HepG2 (cell line): ENCODE data around the gene TTBK2. TPM values are rescaled to one million over a fixed set of nuclear protein-coding genes. Genes with fewer than 3 reads are reported as not detected.

Experiments used
- DR1 ChIP-seq: sonication (generic); formaldehyde crosslinking; IDR thresholded peaks from 2 replicates; pipeline ENCODE4 v1.8.0; 2021; ENCODE audit warnings: mild to moderate bottlenecking, missing genetic modification reagents, inconsistent platforms
- ESRRA ChIP-seq: sonication (generic); formaldehyde crosslinking; IDR thresholded peaks from 2 replicates; pipeline ENCODE4 v1.5.1; 2020; ENCODE audit warnings: mild to moderate bottlenecking, low read depth, missing genetic modification reagents
- KDM5A ChIP-seq: fragments of 200-600 bp; sonication (generic); IDR thresholded peaks from 2 replicates; pipeline ENCODE4 v1.7.0; 2018; ENCODE audit warnings: antibody characterized with exemption, mild to moderate bottlenecking, low read length, borderline replicate concordance
- LCORL ChIP-seq, 2 experiments: fragments of 450-650 bp in 1 of 2; sonication (generic) in 1 of 2; formaldehyde crosslinking in 1 of 2; IDR thresholded peaks; 2 replicates each; pipeline versions ENCODE4 v1.5.0 to v1.6.1; 2017 to 2020; ENCODE audit warnings: antibody characterized with exemption in 1 of 2, missing genetic modification reagents in 1 of 2
- MATR3 ChIP-seq: sonication (generic); formaldehyde crosslinking; IDR thresholded peaks from 2 replicates; pipeline ENCODE4 v1.4.0; 2020; ENCODE audit warnings: missing genetic modification reagents
- MED13 ChIP-seq: sonication (generic); formaldehyde crosslinking; IDR thresholded peaks from 2 replicates; pipeline ENCODE4 v1.5.0; 2020; ENCODE audit warnings: missing genetic modification reagents
- TGIF2 ChIP-seq: IDR thresholded peaks from 2 replicates; pipeline ENCODE4 v1.6.1; 2016; ENCODE audit warnings: control low read depth, missing compliant biosample characterization
- ZBTB20 ChIP-seq: sonication (generic); formaldehyde crosslinking; IDR thresholded peaks from 2 replicates; pipeline ENCODE4 v1.8.1; 2023; ENCODE audit warnings: missing genetic modification reagents, low read depth, mild to moderate bottlenecking, borderline replicate concordance
- ZFX ChIP-seq: sonication (generic); formaldehyde crosslinking; IDR thresholded peaks from 2 replicates; pipeline ENCODE4 v1.4.0; 2020; ENCODE audit warnings: mild to moderate bottlenecking, low read depth, missing genetic modification reagents, moderate library complexity
- ZNF160 ChIP-seq: sonication (generic); formaldehyde crosslinking; IDR thresholded peaks from 2 replicates; pipeline ENCODE4 v1.8.0; 2022; ENCODE audit warnings: mild to moderate bottlenecking, inconsistent platforms, missing genetic modification reagents
- ZNF205 ChIP-seq: IDR thresholded peaks from 2 replicates; pipeline ENCODE4 v1.6.1; 2018; ENCODE audit warnings: missing biosample characterization, missing genetic modification reagents
- ZNF282 ChIP-seq: fragments of 450-650 bp; IDR thresholded peaks from 2 replicates; pipeline ENCODE4 v1.6.1; 2018; ENCODE audit not compliant: partially characterized antibody
- ZNF441 ChIP-seq: sonication (generic); formaldehyde crosslinking; IDR thresholded peaks from 2 replicates; pipeline ENCODE4 v1.7.0; 2021; ENCODE audit warnings: missing genetic modification reagents, borderline replicate concordance
- ZNF720 ChIP-seq: sonication (generic); formaldehyde crosslinking; IDR thresholded peaks from 2 replicates; pipeline ENCODE4 v1.4.0; 2020; ENCODE audit warnings: missing genetic modification reagents
- ZNF816 ChIP-seq: sonication (generic); formaldehyde crosslinking; IDR thresholded peaks from 2 replicates; pipeline ENCODE4 v1.8.0; 2022; ENCODE audit warnings: missing genetic modification reagents, mild to moderate bottlenecking, borderline replicate concordance
- ZSCAN21 ChIP-seq: sonication (generic); formaldehyde crosslinking; IDR thresholded peaks from 2 replicates; pipeline ENCODE4 v1.8.0; 2022; ENCODE audit warnings: mild to moderate bottlenecking, missing genetic modification reagents, moderate library complexity, borderline replicate concordance
- ZZZ3 ChIP-seq: sonication (generic); formaldehyde crosslinking; IDR thresholded peaks from 2 replicates; pipeline ENCODE4 v1.4.0; 2020; ENCODE audit warnings: missing genetic modification reagents, mild to moderate bottlenecking, borderline replicate concordance
- polyA plus RNA-seq, 8 experiments: library from polyadenylated mRNA; depleted of rRNA in 3 of 8; stranded (reverse) in 7 of 8; unstranded in 1 of 8; fragments of >200 nt; fragmentation: Illumina TruSeq in 4 of 8; extraction: Trizol in 4 of 8; gene quantifications; 2 replicates each; pipeline versions ENCODE4 v1.2.1 to v1.2.3, GENCODE V29; 2011 to 2016; ENCODE audit warnings: low read depth in 4 of 8, missing spikeins in 1 of 8, mixed read lengths in 1 of 8; ENCODE audit not compliant: insufficient read depth in 1 of 8
- total RNA-seq, 5 experiments: library from RNA; depleted of rRNA; stranded (reverse); fragments of >200 nt; fragmentation: Illumina TruSeq; extraction: Trizol; gene quantifications; 2 replicates each; pipeline ENCODE4 v1.2.3, GENCODE V29; 2016; ENCODE audit warnings: low read depth in 1 of 5
- TF ChIP-seq, protein P1 (sequence below), 2 experiments: sonication (generic) in 1 of 2; formaldehyde crosslinking in 1 of 2; IDR thresholded peaks; 2 replicates each; pipeline versions ENCODE4 v1.4.0 to v1.6.1; 2016 to 2020; ENCODE audit warnings: borderline replicate concordance in 1 of 2, low read depth in 1 of 2, mild to moderate bottlenecking in 1 of 2, missing genetic modification reagents in 1 of 2
- TF ChIP-seq, protein P2 (sequence below): sonication (generic); formaldehyde crosslinking; IDR thresholded peaks from 2 replicates; pipeline ENCODE4 v1.4.0; 2020; ENCODE audit warnings: missing genetic modification reagents, mild to moderate bottlenecking, borderline replicate concordance
- TF ChIP-seq, protein P3 (sequence below): sonication (generic); formaldehyde crosslinking; IDR thresholded peaks from 2 replicates; pipeline ENCODE4 v1.5.0; 2020; ENCODE audit warnings: missing genetic modification reagents, mild to moderate bottlenecking, borderline replicate concordance
- TF ChIP-seq, protein P4 (sequence below): sonication (generic); formaldehyde crosslinking; IDR thresholded peaks from 2 replicates; pipeline ENCODE4 v1.4.0; 2020; ENCODE audit warnings: mild to moderate bottlenecking, low read depth, missing genetic modification reagents

The TTBK2 gene
- total and polyA plus RNA-seq, 2 of the 13 experiments (the other 11 are each of a cell fraction or from before 2014, with no cell fraction given), result 5.1 to 7.4 TPM

DNA sequence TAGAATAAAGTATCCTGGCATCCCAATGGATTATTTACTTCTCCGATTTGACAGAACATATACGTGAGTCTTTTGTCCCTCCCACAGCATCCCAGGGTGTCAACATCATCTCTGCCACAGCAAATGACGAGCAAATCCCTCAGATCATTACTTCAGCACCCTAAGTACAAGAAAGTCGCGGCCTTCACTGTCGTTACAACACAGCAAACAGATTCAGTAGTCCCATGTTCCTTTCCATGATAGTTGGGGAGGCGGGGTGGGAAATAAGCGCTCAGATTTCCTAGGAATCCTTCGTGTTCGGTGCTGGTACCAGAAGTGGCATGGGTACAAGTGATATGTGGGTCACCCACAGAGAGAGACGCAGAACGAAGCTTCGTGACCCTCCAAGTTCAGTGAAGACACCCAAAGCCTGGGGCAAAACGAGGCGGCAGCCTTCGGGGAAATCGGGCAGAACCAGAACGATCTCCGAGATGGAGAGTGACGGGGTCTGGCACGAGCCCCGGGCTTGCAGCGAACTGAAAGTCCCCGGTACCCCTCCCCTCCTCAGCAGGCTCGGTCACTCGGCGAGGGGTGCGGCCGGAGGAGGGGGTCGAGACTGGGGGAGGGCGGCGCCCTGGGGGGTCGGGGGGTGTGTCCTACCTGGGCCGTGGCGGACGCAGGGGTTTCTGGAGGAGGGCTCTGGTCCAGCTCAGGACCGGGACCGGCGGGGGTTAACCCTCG lies 619 bp downstream of the TTBK2 start (continued):
- TF ChIP-seq, protein P1, sequence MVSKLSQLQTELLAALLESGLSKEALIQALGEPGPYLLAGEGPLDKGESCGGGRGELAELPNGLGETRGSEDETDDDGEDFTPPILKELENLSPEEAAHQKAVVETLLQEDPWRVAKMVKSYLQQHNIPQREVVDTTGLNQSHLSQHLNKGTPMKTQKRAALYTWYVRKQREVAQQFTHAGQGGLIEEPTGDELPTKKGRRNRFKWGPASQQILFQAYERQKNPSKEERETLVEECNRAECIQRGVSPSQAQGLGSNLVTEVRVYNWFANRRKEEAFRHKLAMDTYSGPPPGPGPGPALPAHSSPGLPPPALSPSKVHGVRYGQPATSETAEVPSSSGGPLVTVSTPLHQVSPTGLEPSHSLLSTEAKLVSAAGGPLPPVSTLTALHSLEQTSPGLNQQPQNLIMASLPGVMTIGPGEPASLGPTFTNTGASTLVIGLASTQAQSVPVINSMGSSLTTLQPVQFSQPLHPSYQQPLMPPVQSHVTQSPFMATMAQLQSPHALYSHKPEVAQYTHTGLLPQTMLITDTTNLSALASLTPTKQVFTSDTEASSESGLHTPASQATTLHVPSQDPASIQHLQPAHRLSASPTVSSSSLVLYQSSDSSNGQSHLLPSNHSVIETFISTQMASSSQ (IDR thresholded peaks at IDR 0.05; ENCODE audit: low read depth), result no peak
- TF ChIP-seq, protein P1 (CRISPR knock-in tag; IDR thresholded peaks at IDR 0.05; ENCODE audit: borderline replicate concordance), result 0 out of 2 replicates have a peak, but pooled peaks have one; percentile 18
- TF ChIP-seq MED13 (CRISPR knock-in tag) (no peak), ZNF720 (no peak), ZNF205 (CRISPR knock-in tag) (0 out of 2 replicates have a peak, but pooled peaks have one; percentile 20), ZNF441 (0 out of 2 replicates have a peak, but pooled peaks have one; percentile 16), ZZZ3 (0 out of 2 replicates have a peak, but pooled peaks have one; percentile 59), ESRRA (CRISPR knock-in tag) (no peak), LCORL (IDR thresholded peaks at IDR 0.05) (no peak), LCORL (CRISPR knock-in tag; IDR thresholded peaks at IDR 0.05) (0 out of 2 replicates have a peak, but pooled peaks have one; percentile 3), ZNF282 (no peak), MATR3 (CRISPR knock-in tag) (no peak), ZNF816 (CRISPR knock-in tag) (no peak), DR1 (CRISPR knock-in tag) (no peak), ZFX (CRISPR knock-in tag) (peak; percentile 19; the same call in 1 of the 2 replicates), KDM5A (peak; percentile 20; the same call in 1 of the 2 replicates), TGIF2 (CRISPR knock-in tag) (no peak), ZBTB20 (0 out of 2 replicates have a peak, but pooled peaks have one; percentile 35), ZSCAN21 (CRISPR knock-in tag) (peak; percentile 7; the same call in 1 of the 2 replicates), ZNF160 (CRISPR knock-in tag) (no peak)
- TF ChIP-seq, protein P2, sequence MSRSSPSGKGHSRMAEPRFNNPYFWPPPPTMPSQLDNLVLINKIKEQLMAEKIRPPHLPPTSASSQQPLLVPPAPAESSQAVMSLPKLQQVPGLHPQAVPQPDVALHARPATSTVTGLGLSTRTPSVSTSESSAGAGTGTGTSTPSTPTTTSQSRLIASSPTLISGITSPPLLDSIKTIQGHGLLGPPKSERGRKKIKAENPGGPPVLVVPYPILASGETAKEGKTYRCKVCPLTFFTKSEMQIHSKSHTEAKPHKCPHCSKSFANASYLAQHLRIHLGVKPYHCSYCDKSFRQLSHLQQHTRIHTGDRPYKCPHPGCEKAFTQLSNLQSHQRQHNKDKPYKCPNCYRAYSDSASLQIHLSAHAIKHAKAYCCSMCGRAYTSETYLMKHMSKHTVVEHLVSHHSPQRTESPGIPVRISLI (CRISPR knock-in tag), result 0 out of 2 replicates have a peak, but pooled peaks have one; percentile 29
- TF ChIP-seq, protein P3, sequence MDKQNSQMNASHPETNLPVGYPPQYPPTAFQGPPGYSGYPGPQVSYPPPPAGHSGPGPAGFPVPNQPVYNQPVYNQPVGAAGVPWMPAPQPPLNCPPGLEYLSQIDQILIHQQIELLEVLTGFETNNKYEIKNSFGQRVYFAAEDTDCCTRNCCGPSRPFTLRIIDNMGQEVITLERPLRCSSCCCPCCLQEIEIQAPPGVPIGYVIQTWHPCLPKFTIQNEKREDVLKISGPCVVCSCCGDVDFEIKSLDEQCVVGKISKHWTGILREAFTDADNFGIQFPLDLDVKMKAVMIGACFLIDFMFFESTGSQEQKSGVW (CRISPR knock-in tag), result no peak
- TF ChIP-seq, protein P4, sequence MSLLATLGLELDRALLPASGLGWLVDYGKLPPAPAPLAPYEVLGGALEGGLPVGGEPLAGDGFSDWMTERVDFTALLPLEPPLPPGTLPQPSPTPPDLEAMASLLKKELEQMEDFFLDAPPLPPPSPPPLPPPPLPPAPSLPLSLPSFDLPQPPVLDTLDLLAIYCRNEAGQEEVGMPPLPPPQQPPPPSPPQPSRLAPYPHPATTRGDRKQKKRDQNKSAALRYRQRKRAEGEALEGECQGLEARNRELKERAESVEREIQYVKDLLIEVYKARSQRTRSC, result no peak
